Skeletal muscle tissue (tissue), 4 donors: Measurements from ENCODE around the gene SYCP1. TPM values are rescaled to one million over a fixed set of nuclear protein-coding genes. Genes with fewer than 3 reads are reported as not detected.
"Not testable (repeated sequence)": the region's sequence is repeated elsewhere in the genome, so short reads cannot be mapped to it uniquely, and the experiment has no call there.

ENCODE experiments used
- H3K27ac ChIP-seq: one replicate; pipeline ENCODE4 v1.7.0; 2013; ENCODE audit warnings: mild to moderate bottlenecking, low read depth, low read length, inconsistent platforms
- H3K27me3 ChIP-seq, 3 donors: one replicate each; pipeline ENCODE4 v1.7.0; 2013; ENCODE audit warnings: low read length in 3 of 3; ENCODE audit not compliant: control insufficient read depth in 3 of 3, insufficient read depth in 3 of 3
- H3K36me3 ChIP-seq, 3 donors: one replicate each; pipeline ENCODE4 v1.7.0; 2013; ENCODE audit warnings: low read length in 3 of 3; ENCODE audit not compliant: control insufficient read depth in 3 of 3, insufficient read depth in 3 of 3
- H3K4me1 ChIP-seq, 3 donors: one replicate each; pipeline ENCODE4 v1.7.0; 2013; ENCODE audit warnings: low read length in 3 of 3, mild to moderate bottlenecking in 3 of 3; ENCODE audit not compliant: control insufficient read depth in 3 of 3, insufficient read depth in 3 of 3
- H3K4me3 ChIP-seq, 3 donors: one replicate each; pipeline ENCODE4 v1.7.0; 2013; ENCODE audit warnings: low read length in 3 of 3
- H3K9ac ChIP-seq, 3 donors: one replicate each; pipeline ENCODE4 v1.7.0; 2013; ENCODE audit warnings: low read length in 3 of 3, mild to moderate bottlenecking in 3 of 3, moderate library complexity in 2 of 3, low read depth in 1 of 3
- H3K9me3 ChIP-seq, 3 donors: one replicate each; pipeline ENCODE4 v1.7.0; 2013; ENCODE audit warnings: low read length in 3 of 3; ENCODE audit not compliant: control insufficient read depth in 3 of 3
- total RNA-seq: library from RNA; depleted of rRNA; stranded (reverse); fragments of >200 nt; gene quantifications from one replicate; pipeline ENCODE4 v1.2.3, GENCODE V29; 2014
- donor health status: Osteomylitis.

Gene SYCP1, protein sequence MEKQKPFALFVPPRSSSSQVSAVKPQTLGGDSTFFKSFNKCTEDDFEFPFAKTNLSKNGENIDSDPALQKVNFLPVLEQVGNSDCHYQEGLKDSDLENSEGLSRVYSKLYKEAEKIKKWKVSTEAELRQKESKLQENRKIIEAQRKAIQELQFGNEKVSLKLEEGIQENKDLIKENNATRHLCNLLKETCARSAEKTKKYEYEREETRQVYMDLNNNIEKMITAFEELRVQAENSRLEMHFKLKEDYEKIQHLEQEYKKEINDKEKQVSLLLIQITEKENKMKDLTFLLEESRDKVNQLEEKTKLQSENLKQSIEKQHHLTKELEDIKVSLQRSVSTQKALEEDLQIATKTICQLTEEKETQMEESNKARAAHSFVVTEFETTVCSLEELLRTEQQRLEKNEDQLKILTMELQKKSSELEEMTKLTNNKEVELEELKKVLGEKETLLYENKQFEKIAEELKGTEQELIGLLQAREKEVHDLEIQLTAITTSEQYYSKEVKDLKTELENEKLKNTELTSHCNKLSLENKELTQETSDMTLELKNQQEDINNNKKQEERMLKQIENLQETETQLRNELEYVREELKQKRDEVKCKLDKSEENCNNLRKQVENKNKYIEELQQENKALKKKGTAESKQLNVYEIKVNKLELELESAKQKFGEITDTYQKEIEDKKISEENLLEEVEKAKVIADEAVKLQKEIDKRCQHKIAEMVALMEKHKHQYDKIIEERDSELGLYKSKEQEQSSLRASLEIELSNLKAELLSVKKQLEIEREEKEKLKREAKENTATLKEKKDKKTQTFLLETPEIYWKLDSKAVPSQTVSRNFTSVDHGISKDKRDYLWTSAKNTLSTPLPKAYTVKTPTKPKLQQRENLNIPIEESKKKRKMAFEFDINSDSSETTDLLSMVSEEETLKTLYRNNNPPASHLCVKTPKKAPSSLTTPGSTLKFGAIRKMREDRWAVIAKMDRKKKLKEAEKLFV
- not detected for total RNA-seq

DNA sequence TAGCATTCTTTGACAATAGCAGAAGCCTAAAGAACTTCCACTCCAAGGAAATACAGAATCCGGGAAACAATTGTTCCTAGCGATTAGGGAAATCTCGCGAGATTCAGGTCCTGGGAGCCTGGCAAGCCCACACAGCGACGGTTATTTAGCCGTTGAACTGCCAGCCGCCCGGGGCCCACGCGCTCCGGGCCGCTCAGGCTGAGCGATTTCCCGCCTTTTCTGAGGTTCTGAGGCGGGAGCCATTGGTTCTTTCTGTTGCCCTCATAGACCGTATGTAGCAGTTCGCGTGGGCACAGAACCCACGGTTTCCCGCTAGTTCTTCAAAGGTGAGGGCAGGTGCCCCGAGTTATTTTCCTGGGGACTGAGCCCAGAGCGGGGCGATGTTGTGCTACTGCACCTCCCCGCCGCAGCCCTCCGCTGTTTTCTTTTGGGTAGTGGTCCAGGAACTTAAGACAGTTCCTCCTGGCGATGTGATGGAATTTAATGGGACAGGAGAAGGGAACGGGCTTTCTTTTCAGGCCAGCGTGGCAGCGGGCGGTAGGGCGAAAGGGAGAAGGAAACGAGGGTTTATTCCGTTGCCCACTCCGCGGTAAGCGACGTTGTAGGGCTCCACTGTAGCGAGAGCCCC lies at the start of gene SYCP1:
Gene SYCP1, plus strand, starts transcription at position 171 of the 628 bp plus-strand sequence. CDS start 602 bp downstream, outside the sequence.
- peaks cover 17 to 26% (median 19%) of the 10 kb centered on the region in 3 donors for H3K27me3 ChIP-seq
- H3K36me3 ChIP-seq = no peaks in the 10 kb centered on the region
- H3K4me3 ChIP-seq = peak within 1 kb of the TSS in 2 of 3 donors; percentile 20 to 23
- no peak within 1 kb of the TSS for H3K27ac ChIP-seq
- peak within 1 kb of the TSS in 1 of 3 donors; percentile 43 for H3K9ac ChIP-seq
- H3K4me1 ChIP-seq = peaks cover 0 to 2% (median 0%) of the 10 kb centered on the region in 3 donors
- no peaks in the 10 kb centered on the region for H3K9me3 ChIP-seq

DNA sequence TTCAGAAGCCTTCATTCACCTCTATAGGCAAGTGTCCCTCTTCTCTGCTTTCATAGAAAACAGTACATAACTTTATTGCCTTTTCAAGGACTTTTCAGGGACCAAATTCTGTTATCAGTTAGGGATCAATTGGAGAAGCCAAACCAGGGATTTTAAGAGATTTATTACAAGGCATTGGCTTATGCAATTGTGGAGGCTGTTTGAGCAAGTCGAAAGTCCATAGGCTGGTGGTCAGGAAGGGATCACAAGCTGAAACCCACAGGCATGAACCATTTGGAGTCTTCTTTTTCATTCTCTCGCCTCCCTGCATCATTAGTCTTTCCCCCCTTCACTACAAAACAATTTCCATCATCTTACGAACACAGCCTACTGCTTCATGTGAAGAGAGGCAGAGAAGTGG lies 34.8 kb upstream of the SYCP1 start:
- Histone ChIP-seq H3K27ac (no peak overlapping the region), H3K4me3 (no peak overlapping the region), H3K27me3 (no peaks in the 10 kb centered on the region), H3K9ac (no peak overlapping the region), H3K4me1 (no peaks in the 10 kb centered on the region), H3K9me3 (no peaks in the 10 kb centered on the region), H3K36me3 (no peaks in the 10 kb centered on the region)

DNA sequence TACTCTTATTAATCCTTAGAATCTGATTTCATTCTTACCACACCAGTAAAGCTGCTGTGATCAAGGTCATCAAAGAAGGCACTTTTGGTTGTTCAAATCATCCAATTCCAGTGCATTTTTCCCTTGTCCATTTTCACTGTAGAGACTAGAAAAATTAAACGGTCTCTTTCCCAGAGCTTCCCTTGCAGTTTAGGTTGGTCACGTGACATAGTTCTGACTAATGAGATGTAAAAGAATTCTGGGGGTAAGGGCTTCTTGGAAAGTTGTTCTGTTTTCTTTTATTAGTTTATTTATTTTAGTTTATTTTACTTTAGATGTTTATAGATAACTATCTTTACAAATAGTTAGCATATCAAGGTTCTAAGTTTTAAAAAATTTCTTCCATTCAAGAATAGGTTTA lies 34.3 kb upstream of the SYCP1 start:
- Histone ChIP-seq H3K9ac (no peak overlapping the region), H3K27me3 (no peaks in the 10 kb centered on the region), H3K27ac (no peak overlapping the region), H3K4me1 (no peaks in the 10 kb centered on the region), H3K9me3 (no peaks in the 10 kb centered on the region), H3K36me3 (no peaks in the 10 kb centered on the region), H3K4me3 (no peak overlapping the region)

DNA sequence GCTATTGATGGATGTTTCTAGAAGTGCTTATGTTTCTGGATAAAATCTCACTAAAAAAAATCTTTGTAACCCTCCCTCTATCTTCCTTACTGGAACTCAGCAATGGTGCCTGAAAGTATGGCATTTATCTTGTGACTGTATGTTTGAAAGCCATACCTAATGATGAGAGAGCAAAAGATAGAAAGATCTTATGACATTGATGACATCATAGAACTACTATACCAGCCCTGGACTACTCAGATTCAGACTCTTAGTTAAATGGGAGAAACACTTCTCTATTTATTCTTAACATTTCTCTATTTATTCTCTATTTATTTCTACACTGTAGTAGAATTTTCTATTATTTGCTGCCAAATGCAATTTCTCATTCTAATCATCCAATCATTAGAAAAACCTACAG lies 32.7 kb upstream of the SYCP1 start:
- Histone ChIP-seq H3K9ac (no peak overlapping the region), H3K4me1 (no peaks in the 10 kb centered on the region), H3K36me3 (no peaks in the 10 kb centered on the region), H3K4me3 (no peak overlapping the region), H3K27ac (no peak overlapping the region), H3K27me3 (no peaks in the 10 kb centered on the region), H3K9me3 (no peaks in the 10 kb centered on the region)

DNA sequence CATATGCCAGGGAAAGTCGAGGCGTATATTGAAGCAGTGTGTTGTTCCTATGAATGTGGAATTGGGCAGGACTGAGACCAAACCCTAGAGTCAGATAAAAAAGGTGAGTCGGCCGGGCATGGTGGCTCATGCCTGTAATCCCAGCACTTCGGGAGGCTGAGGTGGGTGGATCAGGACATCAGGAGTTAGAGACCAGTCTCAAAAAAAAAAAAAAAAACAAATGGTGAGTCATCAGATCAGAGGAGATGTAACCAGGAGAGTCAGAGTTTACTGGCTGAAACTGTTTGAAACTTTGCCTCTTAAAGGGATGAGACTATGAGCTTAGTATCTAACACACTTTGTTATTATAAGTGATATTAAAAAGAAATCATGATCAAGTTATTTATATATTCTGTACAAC lies 26.4 kb upstream of the SYCP1 start:
- Histone ChIP-seq H3K4me1 (no peaks in the 10 kb centered on the region), H3K9ac (no peak overlapping the region), H3K4me3 (no peak overlapping the region), H3K36me3 (no peaks in the 10 kb centered on the region), H3K9me3 (no peaks in the 10 kb centered on the region), H3K27ac (no peak overlapping the region), H3K27me3 (no peaks in the 10 kb centered on the region)

DNA sequence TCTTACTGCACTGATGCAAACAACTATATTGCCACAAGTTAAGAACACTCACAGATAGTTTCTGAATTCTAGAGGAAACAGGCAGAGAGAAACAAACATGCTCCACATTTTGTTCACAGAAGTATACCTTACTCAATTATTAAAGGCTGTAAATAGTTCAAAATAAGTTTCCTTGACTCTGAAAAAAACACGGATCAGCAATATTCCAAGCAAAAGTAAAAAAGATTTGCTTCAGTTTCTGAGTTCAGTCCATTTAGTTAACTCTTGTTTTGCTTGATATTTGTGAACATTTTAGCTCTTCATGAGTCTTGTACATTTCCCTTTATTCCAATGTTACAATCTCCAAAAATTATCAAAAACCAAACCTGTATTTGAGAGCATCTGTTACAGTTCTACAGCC lies 24.6 kb upstream of the SYCP1 start:
- H3K9me3 ChIP-seq, H3K4me3 ChIP-seq, H3K9ac ChIP-seq, H3K36me3 ChIP-seq, H3K27me3 ChIP-seq, H3K27ac ChIP-seq, H3K4me1 ChIP-seq: not testable (repeated sequence)

DNA sequence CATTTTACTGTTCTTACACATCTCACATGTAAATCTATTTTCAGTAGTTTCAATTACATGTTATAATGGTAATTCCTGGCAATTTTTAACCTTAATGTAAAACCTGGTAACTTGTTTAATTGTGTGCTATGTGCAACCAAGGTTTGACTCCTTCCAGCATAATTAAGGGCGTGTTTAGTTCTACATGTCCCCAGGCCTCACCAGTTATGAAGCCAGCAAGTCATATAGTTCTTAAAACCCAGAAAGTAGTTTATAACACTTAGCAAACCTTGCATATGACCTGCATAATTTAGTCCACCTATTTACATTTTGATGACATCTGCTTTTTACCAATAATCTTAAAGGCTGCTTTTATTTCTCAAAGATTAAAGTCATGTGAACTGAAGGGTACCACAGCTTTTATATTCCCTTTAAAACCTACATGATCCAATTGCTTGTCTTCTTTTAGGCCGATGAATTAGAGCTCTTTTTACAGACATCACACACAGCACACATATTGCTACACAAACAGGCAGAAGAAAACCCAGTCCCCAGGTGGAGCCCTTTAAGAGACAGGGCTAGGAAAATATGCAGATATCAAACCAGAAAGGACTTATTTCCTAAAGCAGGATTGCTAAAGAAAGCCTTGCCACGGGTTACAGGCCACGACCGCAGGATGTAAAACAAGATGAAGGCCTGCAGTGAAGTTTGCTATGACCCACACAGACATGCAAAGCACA lies 23.2 kb upstream of the SYCP1 start:
- no peaks in the 10 kb centered on the region for H3K4me1 ChIP-seq
- no peak overlapping the region for H3K9ac ChIP-seq
- H3K9me3 ChIP-seq = no peaks in the 10 kb centered on the region
- H3K4me3 ChIP-seq = no peak overlapping the region
- no peaks in the 10 kb centered on the region for H3K36me3 ChIP-seq
- H3K27ac ChIP-seq = no peak overlapping the region
- H3K27me3 ChIP-seq = no peaks in the 10 kb centered on the region

DNA sequence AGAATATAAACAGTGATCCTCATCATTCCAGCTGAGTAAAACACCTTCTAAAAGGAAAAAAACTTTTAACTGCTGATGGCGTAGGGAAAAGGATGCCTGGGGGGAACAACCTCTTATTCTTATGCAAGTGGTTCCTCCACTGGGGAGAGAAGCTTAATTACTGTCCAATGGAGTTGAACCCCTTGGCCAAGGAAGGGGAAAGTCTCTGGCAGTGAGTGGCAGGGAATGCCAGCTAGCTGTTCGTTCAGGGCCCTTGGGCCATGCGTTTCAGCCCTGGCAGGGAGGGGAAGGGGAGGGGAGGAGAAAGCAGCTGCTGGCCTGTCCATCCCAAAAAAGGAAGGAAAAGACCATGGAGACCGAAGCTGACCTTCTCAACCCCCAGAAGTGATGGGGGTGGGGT lies 22.6 kb upstream of the SYCP1 start:
- Histone ChIP-seq H3K27me3 (no peaks in the 10 kb centered on the region), H3K27ac (no peak overlapping the region), H3K36me3 (no peaks in the 10 kb centered on the region), H3K9ac (no peak overlapping the region), H3K4me1 (no peaks in the 10 kb centered on the region), H3K9me3 (no peaks in the 10 kb centered on the region), H3K4me3 (no peak overlapping the region)

DNA sequence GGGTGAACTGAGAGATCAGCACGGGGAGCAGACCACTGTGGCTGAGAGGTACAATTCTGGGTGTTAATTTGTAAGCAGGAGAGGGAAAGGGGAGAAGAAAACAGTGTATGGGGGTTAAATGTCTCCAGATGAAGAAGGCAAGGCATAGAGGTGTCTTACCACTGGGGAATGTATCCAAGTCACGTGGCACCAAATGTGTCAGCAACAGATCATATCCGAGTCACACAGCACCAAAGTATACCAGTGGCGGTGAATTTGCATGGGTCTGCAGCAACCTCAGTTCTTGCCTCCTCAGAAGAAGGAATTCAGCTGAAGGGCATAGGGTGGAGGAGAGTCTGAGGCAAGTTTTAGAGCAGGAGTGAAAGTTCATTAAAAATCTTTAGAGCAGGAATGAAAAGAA lies 21.2 kb upstream of the SYCP1 start:
- H3K9ac ChIP-seq = no peak overlapping the region

More for the DNA sequence above, 21.2 kb upstream of the SYCP1 start:
- H3K27me3 ChIP-seq = no peaks in the 10 kb centered on the region
- no peaks in the 10 kb centered on the region for H3K4me1 ChIP-seq
- H3K4me3 ChIP-seq = no peak overlapping the region
- no peak overlapping the region for H3K27ac ChIP-seq
- no peaks in the 10 kb centered on the region for H3K36me3 ChIP-seq
- H3K9me3 ChIP-seq = no peaks in the 10 kb centered on the region
